ENCODE data around the gene SORBS1.

SORBS1 gene

GRCh38 chr10:95392217-95392584 lies 169.0 kb downstream of the SORBS1 start:
- peak overlapping the region; percentile 32; the same call in 1 of the 2 replicates for H3K4me2 ChIP-seq (ENCODE audit: low read depth, low read length)
- no peak for TF ChIP-seq EZH2 (optimal IDR thresholded peaks at IDR 0.05; ENCODE audit: low read depth, low read length)
- TF ChIP-seq, protein P1, sequence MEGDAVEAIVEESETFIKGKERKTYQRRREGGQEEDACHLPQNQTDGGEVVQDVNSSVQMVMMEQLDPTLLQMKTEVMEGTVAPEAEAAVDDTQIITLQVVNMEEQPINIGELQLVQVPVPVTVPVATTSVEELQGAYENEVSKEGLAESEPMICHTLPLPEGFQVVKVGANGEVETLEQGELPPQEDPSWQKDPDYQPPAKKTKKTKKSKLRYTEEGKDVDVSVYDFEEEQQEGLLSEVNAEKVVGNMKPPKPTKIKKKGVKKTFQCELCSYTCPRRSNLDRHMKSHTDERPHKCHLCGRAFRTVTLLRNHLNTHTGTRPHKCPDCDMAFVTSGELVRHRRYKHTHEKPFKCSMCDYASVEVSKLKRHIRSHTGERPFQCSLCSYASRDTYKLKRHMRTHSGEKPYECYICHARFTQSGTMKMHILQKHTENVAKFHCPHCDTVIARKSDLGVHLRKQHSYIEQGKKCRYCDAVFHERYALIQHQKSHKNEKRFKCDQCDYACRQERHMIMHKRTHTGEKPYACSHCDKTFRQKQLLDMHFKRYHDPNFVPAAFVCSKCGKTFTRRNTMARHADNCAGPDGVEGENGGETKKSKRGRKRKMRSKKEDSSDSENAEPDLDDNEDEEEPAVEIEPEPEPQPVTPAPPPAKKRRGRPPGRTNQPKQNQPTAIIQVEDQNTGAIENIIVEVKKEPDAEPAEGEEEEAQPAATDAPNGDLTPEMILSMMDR (IDR thresholded peaks at IDR 0.05; ENCODE audit: low read length): no peak
- no peak for TF ChIP-seq EZH2phosphoT487 (IDR thresholded peaks at IDR 0.05; ENCODE audit: low read length)
- no peak overlapping the region for H3K27ac ChIP-seq (ENCODE audit: low read length)

DNA sequence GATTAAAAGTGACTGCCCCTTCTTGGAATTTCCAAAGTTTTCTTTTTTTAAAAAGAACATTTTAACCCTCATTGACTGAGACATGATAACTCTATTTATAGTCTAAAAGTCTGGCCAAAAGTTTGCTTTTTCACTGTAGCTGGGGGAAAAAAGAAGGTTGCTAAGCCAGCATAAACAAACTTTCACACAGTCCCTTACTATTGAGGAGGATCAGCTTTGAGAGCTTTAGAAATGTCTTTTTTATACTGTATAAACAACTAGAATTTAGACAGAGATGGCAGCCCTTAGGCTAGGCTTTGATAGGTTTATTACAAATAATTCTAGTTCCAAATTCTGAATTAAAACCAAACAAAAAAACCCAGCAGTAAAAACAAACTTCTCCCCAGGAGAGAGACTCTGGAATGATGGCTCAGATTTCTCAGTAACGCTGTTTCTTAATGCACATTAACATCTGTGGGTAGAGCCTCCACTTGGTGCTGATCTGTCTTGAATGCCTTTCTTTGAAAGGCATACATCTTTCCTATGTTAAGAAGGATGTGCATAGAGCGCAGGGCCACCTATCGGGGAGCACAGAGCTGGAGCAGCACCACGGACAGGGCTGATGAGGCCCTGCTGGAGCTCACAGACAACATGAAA lies 169.5 kb downstream of the SORBS1 start:
- no peaks in the 10 kb centered on the region for H3K9me2 ChIP-seq (replicated peaks; ENCODE audit: insufficient read depth, low read length)

More at GRCh38 chr10:95392217-95392584, 169.0 kb downstream of the SORBS1 start:
- Histone ChIP-seq H3K4me1 (ENCODE audit: low read length) (peaks cover 13% of the 10 kb centered on the region), H3K9me3 (replicated peaks; ENCODE audit: insufficient read depth, low read length) (no peaks in the 10 kb centered on the region), H3K27me3 (replicated peaks; ENCODE audit: insufficient read depth, low read length) (no peaks in the 10 kb centered on the region), H2AFZ (ENCODE audit: low read length) (no peak overlapping the region), H3K36me3 (replicated peaks; ENCODE audit: insufficient read depth, low read length) (no peaks in the 10 kb centered on the region), H3K79me2 (ENCODE audit: low read length) (no peaks in the 10 kb centered on the region), H3K9ac (ENCODE audit: low read length) (no peak overlapping the region), H4K20me1 (ENCODE audit: insufficient read depth, low read length) (no peaks in the 10 kb centered on the region), H3F3A (ENCODE audit: insufficient read depth, low read length) (no peaks in the 10 kb centered on the region), H3K9me2 (replicated peaks; ENCODE audit: insufficient read depth, low read length) (no peaks in the 10 kb centered on the region), H3K4me3 (ENCODE audit: low read length) (no peak overlapping the region)
- DNase-seq: no peak

GRCh38 chr10:95391164-95391563 lies 170.0 kb downstream of the SORBS1 start:
- H3K79me2 ChIP-seq (ENCODE audit: low read length): no peaks in the 10 kb centered on the region
- no peak overlapping the region for H3K4me3 ChIP-seq (ENCODE audit: low read length)
- no peak overlapping the region for H3K27ac ChIP-seq (ENCODE audit: low read length)
- no peak overlapping the region for H3K9ac ChIP-seq (ENCODE audit: low read length)
- no peaks in the 10 kb centered on the region for H3K9me2 ChIP-seq (replicated peaks; ENCODE audit: insufficient read depth, low read length)
- H3K4me2 ChIP-seq (ENCODE audit: low read depth, low read length): no peak overlapping the region
- no peaks in the 10 kb centered on the region for H3K9me3 ChIP-seq (replicated peaks; ENCODE audit: insufficient read depth, low read length)
- no peaks in the 10 kb centered on the region for H3K27me3 ChIP-seq (replicated peaks; ENCODE audit: insufficient read depth, low read length)
- no peaks in the 10 kb centered on the region for H3K36me3 ChIP-seq (replicated peaks; ENCODE audit: insufficient read depth, low read length)
- H3K4me1 ChIP-seq (ENCODE audit: low read length): peaks cover 13% of the 10 kb centered on the region
- no peaks in the 10 kb centered on the region for H3F3A ChIP-seq (ENCODE audit: insufficient read depth, low read length)
- DNase-seq: no peak
- TF ChIP-seq EZH2 (optimal IDR thresholded peaks at IDR 0.05; ENCODE audit: low read depth, low read length) (no peak), EZH2phosphoT487 (IDR thresholded peaks at IDR 0.05; ENCODE audit: low read length) (no peak)
- TF ChIP-seq, protein P1 (IDR thresholded peaks at IDR 0.05; ENCODE audit: low read length): no peak
- H2AFZ ChIP-seq (ENCODE audit: low read length): no peak overlapping the region
- no peaks in the 10 kb centered on the region for H4K20me1 ChIP-seq (ENCODE audit: insufficient read depth, low read length)

More for the DNA sequence above, 169.5 kb downstream of the SORBS1 start:
- no peaks in the 10 kb centered on the region for H4K20me1 ChIP-seq (ENCODE audit: insufficient read depth, low read length)
- no peaks in the 10 kb centered on the region for H3K27me3 ChIP-seq (replicated peaks; ENCODE audit: insufficient read depth, low read length)
- no peaks in the 10 kb centered on the region for H3K9me3 ChIP-seq (replicated peaks; ENCODE audit: insufficient read depth, low read length)
- peak; percentile 52 for DNase-seq
- no peak overlapping the region for H2AFZ ChIP-seq (ENCODE audit: low read length)
- H3K27ac ChIP-seq (ENCODE audit: low read length): no peak overlapping the region
- no peak overlapping the region for H3K4me2 ChIP-seq (ENCODE audit: low read depth, low read length)
- H3K4me3 ChIP-seq (ENCODE audit: low read length): no peak overlapping the region
- H3K4me1 ChIP-seq (ENCODE audit: low read length): peaks cover 13% of the 10 kb centered on the region
- no peaks in the 10 kb centered on the region for H3K79me2 ChIP-seq (ENCODE audit: low read length)
- H3F3A ChIP-seq (ENCODE audit: insufficient read depth, low read length): no peaks in the 10 kb centered on the region
- no peaks in the 10 kb centered on the region for H3K36me3 ChIP-seq (replicated peaks; ENCODE audit: insufficient read depth, low read length)
- no peak overlapping the region for H3K9ac ChIP-seq (ENCODE audit: low read length)
- no peak for TF ChIP-seq EZH2phosphoT487 (IDR thresholded peaks at IDR 0.05; ENCODE audit: low read length)
- TF ChIP-seq, protein P1 (IDR thresholded peaks at IDR 0.05; ENCODE audit: low read length): no peak
- no peak for TF ChIP-seq EZH2 (optimal IDR thresholded peaks at IDR 0.05; ENCODE audit: low read depth, low read length)
